ENCODE results near the gene PSG2.
"Not testable (repeated sequence)": the region's sequence is repeated elsewhere in the genome, so short reads cannot be mapped to it uniquely, and the experiment has no call there.

The PSG2 gene

GRCh38 chr19:43082601-43083000, at the start of gene PSG2:
Gene PSG2 (minus strand): TSS chr19:43082701. CDS start chr19:43082569, 132 bp downstream.
- H3K9me3 Mint-ChIP-seq; H3K4me1 Mint-ChIP-seq (ENCODE audit: low read depth); DNase-seq; H3K4me3 Mint-ChIP-seq; H3K27ac Mint-ChIP-seq; H3K36me3 Mint-ChIP-seq (ENCODE audit: low read depth): not testable (repeated sequence)
- peaks cover 27% of the 10 kb centered on the region for H3K27me3 Mint-ChIP-seq

GRCh38 chr19:43131281-43131842, 48.9 kb upstream of the PSG2 start:
- H3K9me3 Mint-ChIP-seq; DNase-seq; H3K27me3 Mint-ChIP-seq; H3K4me1 Mint-ChIP-seq (ENCODE audit: low read depth); H3K27ac Mint-ChIP-seq; H3K4me3 Mint-ChIP-seq; H3K36me3 Mint-ChIP-seq (ENCODE audit: low read depth): not testable (repeated sequence)

- DNase-seq; H3K4me3 Mint-ChIP-seq; H3K27ac Mint-ChIP-seq; H3K36me3 Mint-ChIP-seq (ENCODE audit: low read depth); H3K9me3 Mint-ChIP-seq; H3K27me3 Mint-ChIP-seq; H3K4me1 Mint-ChIP-seq (ENCODE audit: low read depth): not testable (repeated sequence)
Observed at GRCh38 chr19:43129197-43129596, 46.7 kb upstream of the PSG2 start.

GRCh38 chr19:43127336-43127735, 44.8 kb upstream of the PSG2 start:
- H3K4me3 Mint-ChIP-seq; H3K27me3 Mint-ChIP-seq; H3K9me3 Mint-ChIP-seq; DNase-seq; H3K27ac Mint-ChIP-seq; H3K36me3 Mint-ChIP-seq (ENCODE audit: low read depth); H3K4me1 Mint-ChIP-seq (ENCODE audit: low read depth): not testable (repeated sequence)

- Mint-ChIP-seq H3K27me3 (no peaks in the 10 kb centered on the region), H3K36me3 (ENCODE audit: low read depth) (no peaks in the 10 kb centered on the region), H3K4me1 (ENCODE audit: low read depth) (no peaks in the 10 kb centered on the region), H3K4me3 (no peak overlapping the region), H3K27ac (no peak overlapping the region), H3K9me3 (no peaks in the 10 kb centered on the region)
- no peak for DNase-seq
Observed at GRCh38 chr19:43126720-43127119, 44.2 kb upstream of the PSG2 start.

GRCh38 chr19:43124360-43124759, 41.9 kb upstream of the PSG2 start:
- no peak for DNase-seq
- H3K27me3 Mint-ChIP-seq: no peaks in the 10 kb centered on the region
- H3K36me3 Mint-ChIP-seq (ENCODE audit: low read depth): no peaks in the 10 kb centered on the region
- no peaks in the 10 kb centered on the region for H3K9me3 Mint-ChIP-seq
- no peak overlapping the region for H3K27ac Mint-ChIP-seq
- H3K4me1 Mint-ChIP-seq (ENCODE audit: low read depth): no peaks in the 10 kb centered on the region
- no peak overlapping the region for H3K4me3 Mint-ChIP-seq

GRCh38 chr19:43120433-43121026, 38.0 kb upstream of the PSG2 start:
- not testable (repeated sequence) for H3K36me3 Mint-ChIP-seq (ENCODE audit: low read depth); DNase-seq; H3K27me3 Mint-ChIP-seq; H3K4me1 Mint-ChIP-seq (ENCODE audit: low read depth); H3K9me3 Mint-ChIP-seq; H3K4me3 Mint-ChIP-seq; H3K27ac Mint-ChIP-seq

- H3K9me3 Mint-ChIP-seq; H3K4me3 Mint-ChIP-seq; H3K36me3 Mint-ChIP-seq (ENCODE audit: low read depth); DNase-seq; H3K27me3 Mint-ChIP-seq; H3K27ac Mint-ChIP-seq; H3K4me1 Mint-ChIP-seq (ENCODE audit: low read depth): not testable (repeated sequence)
Observed at GRCh38 chr19:43119526-43119925, 37.0 kb upstream of the PSG2 start.

GRCh38 chr19:43116421-43116820, 33.9 kb upstream of the PSG2 start:
- H3K36me3 Mint-ChIP-seq (ENCODE audit: low read depth); H3K4me1 Mint-ChIP-seq (ENCODE audit: low read depth); H3K4me3 Mint-ChIP-seq; H3K27ac Mint-ChIP-seq; H3K27me3 Mint-ChIP-seq; DNase-seq: not testable (repeated sequence)
- H3K9me3 Mint-ChIP-seq: peaks cover 20% of the 10 kb centered on the region

GRCh38 chr19:43115548-43115947, 33.0 kb upstream of the PSG2 start:
- H3K9me3 Mint-ChIP-seq: peaks cover 20% of the 10 kb centered on the region
- H3K4me3 Mint-ChIP-seq; DNase-seq; H3K36me3 Mint-ChIP-seq (ENCODE audit: low read depth); H3K27me3 Mint-ChIP-seq; H3K27ac Mint-ChIP-seq; H3K4me1 Mint-ChIP-seq (ENCODE audit: low read depth): not testable (repeated sequence)

GRCh38 chr19:43115064-43115463, 32.6 kb upstream of the PSG2 start:
- H3K27me3 Mint-ChIP-seq: peaks cover 11% of the 10 kb centered on the region
- H3K9me3 Mint-ChIP-seq: peaks cover 20% of the 10 kb centered on the region
- H3K4me1 Mint-ChIP-seq (ENCODE audit: low read depth); H3K36me3 Mint-ChIP-seq (ENCODE audit: low read depth); DNase-seq; H3K4me3 Mint-ChIP-seq; H3K27ac Mint-ChIP-seq: not testable (repeated sequence)

GRCh38 chr19:43114626-43115025, 32.1 kb upstream of the PSG2 start:
- H3K4me3 Mint-ChIP-seq; H3K36me3 Mint-ChIP-seq (ENCODE audit: low read depth); H3K4me1 Mint-ChIP-seq (ENCODE audit: low read depth); H3K27ac Mint-ChIP-seq; DNase-seq: not testable (repeated sequence)
- Mint-ChIP-seq H3K9me3 (peaks cover 20% of the 10 kb centered on the region), H3K27me3 (peaks cover 12% of the 10 kb centered on the region)

GRCh38 chr19:43107401-43107800, 24.9 kb upstream of the PSG2 start:
- H3K27me3 Mint-ChIP-seq: peaks cover 12% of the 10 kb centered on the region
- DNase-seq; H3K4me3 Mint-ChIP-seq; H3K36me3 Mint-ChIP-seq (ENCODE audit: low read depth); H3K27ac Mint-ChIP-seq; H3K4me1 Mint-ChIP-seq (ENCODE audit: low read depth): not testable (repeated sequence)
- H3K9me3 Mint-ChIP-seq: peaks cover 20% of the 10 kb centered on the region

- DNase-seq: no peak
- Mint-ChIP-seq H3K4me1 (ENCODE audit: low read depth) (no peaks in the 10 kb centered on the region), H3K36me3 (ENCODE audit: low read depth) (no peaks in the 10 kb centered on the region), H3K4me3 (no peak overlapping the region), H3K9me3 (peaks cover 20% of the 10 kb centered on the region), H3K27ac (no peak overlapping the region), H3K27me3 (peaks cover 7% of the 10 kb centered on the region)
Observed at GRCh38 chr19:43105496-43105895, 23.0 kb upstream of the PSG2 start.

GRCh38 chr19:43104215-43104850, 21.8 kb upstream of the PSG2 start:
- not testable (repeated sequence) for H3K36me3 Mint-ChIP-seq (ENCODE audit: low read depth); DNase-seq; H3K4me1 Mint-ChIP-seq (ENCODE audit: low read depth); H3K27me3 Mint-ChIP-seq; H3K27ac Mint-ChIP-seq; H3K4me3 Mint-ChIP-seq
- peaks cover 20% of the 10 kb centered on the region for H3K9me3 Mint-ChIP-seq

Data from activated T-cell treated with anti-CD3 and anti-CD28 coated beads, Interleukin-2, amount 50 U/mL, for 24 hours (primary cell).